HL-60 (cell line): ENCODE measurements around the gene TMPRSS6.

Source experiments
- GABPA ChIP-seq: IDR thresholded peaks from 2 replicates; pipeline ENCODE4 v1.6.1; 2012; ENCODE audit warnings: low read depth
- TF ChIP-seq, protein P1 (sequence below): IDR thresholded peaks from one replicate; pipeline ENCODE4 v1.5.1; 2011; ENCODE audit warnings: low read length, control low read depth, inconsistent platforms; ENCODE audit not compliant: insufficient read depth
- TF ChIP-seq, protein P2 (sequence below): IDR thresholded peaks from 2 replicates; pipeline ENCODE4 v1.6.1; 2012; ENCODE audit warnings: low read depth; ENCODE audit not compliant: insufficient replicate concordance

DNA sequence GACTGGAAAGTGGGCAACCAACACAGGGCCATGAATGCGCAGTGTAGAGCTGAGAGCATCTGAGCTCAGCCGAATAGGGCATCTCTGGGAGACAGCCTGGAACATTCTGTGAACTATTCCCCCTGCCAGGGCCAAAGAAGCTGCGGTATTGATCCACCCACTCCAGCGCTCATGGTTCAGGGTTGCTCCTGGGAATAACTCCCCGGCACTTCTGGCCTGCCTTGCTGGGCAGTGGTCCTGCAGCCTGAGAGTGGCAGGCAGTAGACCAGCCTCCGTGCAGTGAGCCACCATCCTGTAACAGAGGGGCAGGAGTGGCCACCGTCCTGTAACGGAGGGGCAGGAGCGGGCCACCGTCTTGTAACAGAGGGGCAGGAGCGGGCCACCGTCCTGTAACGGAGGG, 12.2 kb downstream of the TMPRSS6 start:
- TF ChIP-seq, protein P1, sequence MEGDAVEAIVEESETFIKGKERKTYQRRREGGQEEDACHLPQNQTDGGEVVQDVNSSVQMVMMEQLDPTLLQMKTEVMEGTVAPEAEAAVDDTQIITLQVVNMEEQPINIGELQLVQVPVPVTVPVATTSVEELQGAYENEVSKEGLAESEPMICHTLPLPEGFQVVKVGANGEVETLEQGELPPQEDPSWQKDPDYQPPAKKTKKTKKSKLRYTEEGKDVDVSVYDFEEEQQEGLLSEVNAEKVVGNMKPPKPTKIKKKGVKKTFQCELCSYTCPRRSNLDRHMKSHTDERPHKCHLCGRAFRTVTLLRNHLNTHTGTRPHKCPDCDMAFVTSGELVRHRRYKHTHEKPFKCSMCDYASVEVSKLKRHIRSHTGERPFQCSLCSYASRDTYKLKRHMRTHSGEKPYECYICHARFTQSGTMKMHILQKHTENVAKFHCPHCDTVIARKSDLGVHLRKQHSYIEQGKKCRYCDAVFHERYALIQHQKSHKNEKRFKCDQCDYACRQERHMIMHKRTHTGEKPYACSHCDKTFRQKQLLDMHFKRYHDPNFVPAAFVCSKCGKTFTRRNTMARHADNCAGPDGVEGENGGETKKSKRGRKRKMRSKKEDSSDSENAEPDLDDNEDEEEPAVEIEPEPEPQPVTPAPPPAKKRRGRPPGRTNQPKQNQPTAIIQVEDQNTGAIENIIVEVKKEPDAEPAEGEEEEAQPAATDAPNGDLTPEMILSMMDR, result no peak
- TF ChIP-seq GABPA, result no peak
- TF ChIP-seq, protein P2, sequence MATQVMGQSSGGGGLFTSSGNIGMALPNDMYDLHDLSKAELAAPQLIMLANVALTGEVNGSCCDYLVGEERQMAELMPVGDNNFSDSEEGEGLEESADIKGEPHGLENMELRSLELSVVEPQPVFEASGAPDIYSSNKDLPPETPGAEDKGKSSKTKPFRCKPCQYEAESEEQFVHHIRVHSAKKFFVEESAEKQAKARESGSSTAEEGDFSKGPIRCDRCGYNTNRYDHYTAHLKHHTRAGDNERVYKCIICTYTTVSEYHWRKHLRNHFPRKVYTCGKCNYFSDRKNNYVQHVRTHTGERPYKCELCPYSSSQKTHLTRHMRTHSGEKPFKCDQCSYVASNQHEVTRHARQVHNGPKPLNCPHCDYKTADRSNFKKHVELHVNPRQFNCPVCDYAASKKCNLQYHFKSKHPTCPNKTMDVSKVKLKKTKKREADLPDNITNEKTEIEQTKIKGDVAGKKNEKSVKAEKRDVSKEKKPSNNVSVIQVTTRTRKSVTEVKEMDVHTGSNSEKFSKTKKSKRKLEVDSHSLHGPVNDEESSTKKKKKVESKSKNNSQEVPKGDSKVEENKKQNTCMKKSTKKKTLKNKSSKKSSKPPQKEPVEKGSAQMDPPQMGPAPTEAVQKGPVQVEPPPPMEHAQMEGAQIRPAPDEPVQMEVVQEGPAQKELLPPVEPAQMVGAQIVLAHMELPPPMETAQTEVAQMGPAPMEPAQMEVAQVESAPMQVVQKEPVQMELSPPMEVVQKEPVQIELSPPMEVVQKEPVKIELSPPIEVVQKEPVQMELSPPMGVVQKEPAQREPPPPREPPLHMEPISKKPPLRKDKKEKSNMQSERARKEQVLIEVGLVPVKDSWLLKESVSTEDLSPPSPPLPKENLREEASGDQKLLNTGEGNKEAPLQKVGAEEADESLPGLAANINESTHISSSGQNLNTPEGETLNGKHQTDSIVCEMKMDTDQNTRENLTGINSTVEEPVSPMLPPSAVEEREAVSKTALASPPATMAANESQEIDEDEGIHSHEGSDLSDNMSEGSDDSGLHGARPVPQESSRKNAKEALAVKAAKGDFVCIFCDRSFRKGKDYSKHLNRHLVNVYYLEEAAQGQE, result no peak
